Left ventricle myocardium superior (tissue), 1 donor: ENCODE results near the gene CPNE5. TPM values are rescaled to one million over a fixed set of nuclear protein-coding genes. Genes with fewer than 3 reads are reported as not detected.
A peak's percentile ranks its signal among the peaks of the same experiment; 100 is the strongest.
"Not testable (repeated sequence)": the region's sequence is repeated elsewhere in the genome, so short reads cannot be mapped to it uniquely, and the experiment has no call there.

Source experiments
- ATAC-seq: fragments of 200-7000 bp; cut with Tn5 transposase; one replicate; pipeline ENCODE4 v1.9.1; 2020; ENCODE audit warnings: mild to moderate bottlenecking, moderate library complexity
- DNase-seq: peaks from one replicate; pipeline ENCODE4 v3.0.0-alpha.2; 2020
- intact Hi-C: fragments of 100-400 bp; cut with micrococcal nuclease; formaldehyde crosslinking; loops from one replicate; pipeline ENCODE4 v1.11.0; 2022
- total RNA-seq: library from RNA; stranded (reverse); fragmentation: NEBNext Ultra II Directional; extraction: Animal tissue kit (Norgen Biotek cat#: 25700); gene quantifications from one replicate; pipeline ENCODE4 v1.2.1, GENCODE V29; 2021
- donor health status: DM: no; HTN: yes; CAD: no; lungs with severe emphysema.

CPNE5 gene
- total RNA-seq, 1 donor from 2014 or later, result 20.4 TPM

- ATAC-seq, result peak; percentile 20
- intact Hi-C loops, result no loop called here
- DNase-seq, result no peak
These were observed 16.6 kb downstream of the CPNE5 start for GRCh38 chr6:36822506-36823269.

DNA sequence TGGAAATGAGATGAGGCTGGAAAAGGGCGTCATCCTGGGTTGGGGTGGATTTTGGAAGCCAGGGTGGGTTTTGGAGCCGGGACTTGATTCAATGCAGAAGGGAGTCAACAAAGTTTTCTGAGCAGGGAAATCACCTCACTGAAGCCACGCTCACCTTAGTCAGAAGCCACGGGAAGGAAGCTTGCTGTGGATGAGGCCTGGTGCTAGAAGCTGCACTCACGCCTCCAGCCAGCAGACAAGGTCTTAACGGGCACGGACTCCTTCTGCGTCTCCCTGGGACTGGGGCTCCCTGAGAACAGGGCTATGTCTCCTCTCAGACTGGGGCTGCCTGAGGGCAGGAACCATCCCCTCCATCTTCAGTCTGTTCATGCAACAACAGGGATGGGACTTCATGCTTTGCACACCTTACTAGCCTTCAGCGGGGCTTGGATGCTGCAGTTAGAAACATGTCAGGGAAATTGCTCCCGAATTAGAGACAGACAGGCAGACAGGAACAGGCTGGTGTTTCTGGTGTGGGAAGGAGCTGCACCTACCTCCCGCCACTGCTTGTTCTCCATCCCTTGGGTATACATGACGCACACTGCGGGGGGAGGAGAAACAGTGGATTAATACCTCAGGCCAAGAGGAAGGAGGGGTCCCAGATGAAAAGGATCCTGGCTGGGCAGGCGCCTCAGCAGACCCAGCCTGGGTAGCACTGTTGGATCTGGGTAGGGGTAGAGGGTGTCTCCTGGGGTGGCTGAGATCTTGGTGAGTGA lies 17.5 kb downstream of the CPNE5 start:
- intact Hi-C loops, result no loop called here
- DNase-seq (no peak), ATAC-seq (no peak)

DNA sequence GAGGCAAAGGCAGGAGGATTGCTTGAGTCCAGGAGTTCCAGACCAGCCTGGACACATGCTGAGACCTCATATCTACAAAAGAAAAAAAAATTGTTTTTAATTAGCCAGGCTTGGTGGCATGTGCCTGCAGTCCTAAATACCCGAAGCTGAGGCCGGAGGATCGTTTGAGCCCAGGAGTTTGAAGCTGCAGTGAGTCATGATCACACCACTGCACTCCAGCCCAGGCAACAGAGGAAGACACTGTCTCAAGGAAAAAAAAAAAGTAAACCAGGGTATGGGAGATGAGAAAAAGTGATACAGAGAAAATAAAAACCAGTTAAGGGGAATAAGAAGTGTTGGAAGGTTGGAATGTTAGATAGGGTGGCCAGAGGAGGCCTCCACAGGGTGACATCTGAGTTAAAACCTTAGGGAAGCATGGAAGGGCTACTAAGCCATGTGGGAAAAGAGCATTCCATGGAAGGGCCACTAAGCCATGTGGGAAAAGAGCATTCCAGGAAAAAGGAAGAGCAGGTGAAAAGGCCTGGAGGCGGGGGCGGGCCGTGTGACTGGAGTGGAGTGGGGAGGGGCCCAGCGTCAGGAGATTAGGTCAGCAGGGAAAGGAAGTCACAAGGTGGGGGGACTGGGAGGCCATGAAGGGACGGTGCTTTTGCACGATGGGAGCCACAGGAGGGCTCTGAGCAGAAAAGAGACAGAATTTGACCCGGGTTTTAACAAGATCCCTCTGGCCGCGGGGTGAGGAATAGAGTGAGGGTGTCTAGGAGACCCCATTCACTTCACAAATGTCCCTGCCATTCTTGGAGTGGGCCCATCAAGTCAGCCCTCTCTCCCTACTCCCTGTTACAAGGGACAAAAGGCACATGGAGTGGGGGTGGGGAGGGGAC lies 18.3 kb downstream of the CPNE5 start:
- DNase-seq (no peak), ATAC-seq (peak; percentile 17)
- intact Hi-C loops, result no loop called here

DNA sequence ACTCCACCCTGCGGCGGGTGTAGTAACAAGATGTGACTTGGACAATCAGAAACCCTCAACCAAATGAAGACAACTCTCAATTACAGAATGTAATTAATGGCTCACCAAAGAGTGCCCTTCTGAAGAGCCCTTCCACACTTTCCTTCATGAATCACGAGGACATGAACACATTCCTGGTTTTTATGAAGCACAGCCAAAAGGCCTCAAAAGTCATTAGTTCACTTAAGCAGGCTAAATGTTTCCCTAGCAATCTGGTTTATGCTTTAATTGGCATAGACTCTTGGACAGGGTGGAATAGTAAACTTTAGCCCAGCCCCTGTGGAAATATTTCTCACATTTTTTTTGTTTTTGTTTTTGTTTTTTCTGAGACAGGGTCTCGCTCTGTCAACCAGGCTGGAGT lies 20.5 kb downstream of the CPNE5 start:
- intact Hi-C loops, result no loop called here
- no peak for ATAC-seq
- no peak for DNase-seq

DNA sequence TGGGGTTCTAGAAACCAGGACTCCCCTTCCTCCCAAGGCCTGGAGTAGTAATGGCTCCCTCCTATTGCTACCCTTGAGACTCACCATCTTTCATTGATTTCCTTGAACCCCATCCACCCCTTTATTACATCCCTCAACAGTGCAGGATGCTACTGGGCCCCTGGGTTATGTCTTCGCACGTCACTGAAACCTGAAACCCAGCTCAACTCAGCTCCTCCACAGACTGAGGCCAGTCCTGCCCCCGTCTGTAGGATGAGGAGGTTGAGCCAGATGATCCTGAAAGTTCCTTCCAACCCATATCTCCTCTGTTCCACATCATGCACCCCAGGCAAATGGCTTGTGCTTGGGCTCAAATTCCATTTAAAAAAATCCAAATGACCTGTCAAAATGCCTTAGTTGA lies 21.4 kb downstream of the CPNE5 start:
- intact Hi-C loops, result no loop called here
- no peak for ATAC-seq
- DNase-seq, result no peak

DNA sequence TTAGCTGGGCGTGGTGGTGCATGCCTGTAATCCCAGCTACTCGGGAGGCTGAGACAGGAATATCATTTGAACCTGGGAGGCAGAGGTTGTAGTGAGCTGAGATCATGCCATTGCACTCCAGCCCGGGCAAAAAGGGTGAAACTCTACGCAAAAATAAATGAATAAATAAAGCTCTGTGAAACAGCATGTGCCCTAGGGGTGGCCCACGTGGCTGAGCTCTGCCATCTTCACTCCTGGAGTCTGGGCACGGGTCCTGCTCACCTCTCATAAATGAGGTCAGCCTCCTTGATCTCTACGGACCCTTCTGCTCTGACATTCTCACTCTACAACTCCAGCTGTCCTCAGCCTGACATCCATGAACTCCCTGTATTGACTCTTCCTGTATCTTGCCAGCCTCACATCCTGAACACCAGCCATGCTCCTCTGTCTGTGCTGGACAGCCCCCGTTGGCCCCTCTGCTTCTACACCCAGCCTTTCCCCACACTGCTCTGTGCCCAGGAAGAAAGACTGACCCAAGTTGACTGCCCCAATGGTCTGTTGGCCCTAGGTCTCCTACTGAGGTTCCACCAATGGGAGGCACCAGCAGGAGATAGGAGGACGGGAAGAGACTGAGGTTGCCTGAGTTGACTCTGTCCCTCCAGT lies 21.9 kb downstream of the CPNE5 start:
- intact Hi-C loops, result no loop called here
- DNase-seq (no peak), ATAC-seq (no peak)

DNA sequence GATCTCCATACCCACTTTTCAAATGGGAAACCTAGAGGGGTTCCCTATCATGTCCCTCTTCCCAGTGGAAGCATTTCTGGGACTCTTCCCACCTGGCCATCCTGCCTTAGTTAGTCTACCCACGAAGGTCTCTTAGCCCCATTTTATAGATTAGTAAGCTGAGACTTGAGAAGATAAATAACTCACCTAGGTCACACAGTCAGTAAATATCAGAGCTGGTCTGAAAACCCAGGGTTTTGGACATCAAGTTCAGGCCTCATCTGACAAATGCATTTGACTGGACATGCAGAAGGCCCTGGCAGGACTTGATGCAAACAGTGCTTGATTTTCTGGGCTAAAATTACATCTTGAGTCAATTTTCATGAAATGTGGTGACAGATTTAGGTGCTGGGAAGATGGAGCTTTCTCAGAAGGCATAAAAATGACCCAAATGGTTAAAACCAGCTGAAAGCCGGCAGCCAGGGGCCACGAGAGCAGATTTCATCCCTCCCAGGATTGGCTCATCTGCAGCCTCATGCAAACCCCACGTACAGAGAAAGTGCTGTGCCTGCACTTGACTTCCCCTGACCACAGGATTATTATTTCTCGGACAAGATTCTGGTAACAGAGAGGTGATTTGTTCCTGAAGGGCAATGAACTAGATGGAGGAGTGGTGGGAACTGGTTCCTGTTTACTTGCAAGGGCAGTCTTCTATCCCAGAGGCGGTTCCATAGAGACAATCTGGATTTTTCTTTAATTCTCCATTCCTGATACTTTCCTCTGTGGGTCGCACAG lies 23.1 kb downstream of the CPNE5 start:
- ATAC-seq (no peak), DNase-seq (no peak)
- intact Hi-C loops, result no loop called here

DNA sequence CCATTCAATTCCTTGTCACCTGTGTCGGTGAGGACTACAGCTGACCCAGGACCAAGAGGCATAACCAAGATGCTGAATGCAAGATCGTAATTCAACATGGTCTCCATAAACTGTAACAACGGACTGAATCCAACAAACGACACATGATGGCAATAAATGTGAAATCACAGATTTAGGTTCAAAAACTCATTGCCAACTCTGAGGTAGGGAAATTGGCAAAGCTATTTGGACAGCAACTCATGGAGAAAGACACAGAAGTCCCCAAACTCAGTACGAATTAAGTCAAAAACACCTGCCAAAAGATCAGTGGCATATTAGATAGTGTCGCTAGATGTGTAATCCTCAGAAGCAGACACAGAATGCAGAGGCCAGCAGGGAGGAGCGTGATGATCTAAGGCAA lies 25.0 kb downstream of the CPNE5 start:
- DNase-seq, result no peak
- no peak for ATAC-seq
- intact Hi-C loops, result no loop called here

DNA sequence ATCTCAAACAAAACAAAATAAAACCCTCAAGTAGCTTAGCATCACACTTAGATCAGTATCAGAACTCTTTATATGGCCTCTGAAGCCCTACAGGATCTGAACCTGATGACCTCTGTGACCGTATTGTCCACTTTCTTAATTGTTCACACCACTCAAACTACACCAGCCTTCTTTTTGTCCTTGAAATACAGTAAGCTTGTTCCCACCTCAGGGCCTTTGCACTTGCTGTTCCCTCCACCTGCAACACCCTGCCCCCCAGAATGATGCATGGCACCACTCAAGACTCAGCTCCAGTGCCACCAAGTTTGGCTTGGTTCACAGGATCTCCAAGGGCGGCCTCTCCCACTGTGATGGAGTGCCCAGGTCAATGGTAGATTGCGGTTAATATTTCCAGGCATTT lies 25.7 kb downstream of the CPNE5 start:
- DNase-seq (no peak), ATAC-seq (no peak)
- intact Hi-C loops, result no loop called here

DNA sequence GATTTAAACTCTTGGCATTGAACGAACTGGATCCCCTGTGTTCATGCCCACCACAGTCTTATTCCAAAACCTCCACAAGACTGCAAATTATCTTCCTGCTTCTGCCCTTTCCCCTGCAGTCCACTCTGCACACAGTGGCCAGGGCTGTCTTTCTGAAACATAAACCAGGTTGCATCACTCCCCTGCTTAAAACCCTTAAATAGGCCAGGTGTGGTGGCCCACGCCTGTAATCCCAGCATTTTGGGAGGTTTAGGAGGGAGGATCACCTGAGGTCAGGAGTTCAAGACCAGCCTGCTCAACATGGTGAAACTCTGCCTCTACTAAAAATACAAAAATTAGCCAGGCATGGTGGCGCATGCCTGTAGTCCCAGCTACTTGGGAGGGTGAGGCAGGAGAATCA lies 26.2 kb downstream of the CPNE5 start:
- ATAC-seq, intact Hi-C loops, DNase-seq: not testable (repeated sequence)

DNA sequence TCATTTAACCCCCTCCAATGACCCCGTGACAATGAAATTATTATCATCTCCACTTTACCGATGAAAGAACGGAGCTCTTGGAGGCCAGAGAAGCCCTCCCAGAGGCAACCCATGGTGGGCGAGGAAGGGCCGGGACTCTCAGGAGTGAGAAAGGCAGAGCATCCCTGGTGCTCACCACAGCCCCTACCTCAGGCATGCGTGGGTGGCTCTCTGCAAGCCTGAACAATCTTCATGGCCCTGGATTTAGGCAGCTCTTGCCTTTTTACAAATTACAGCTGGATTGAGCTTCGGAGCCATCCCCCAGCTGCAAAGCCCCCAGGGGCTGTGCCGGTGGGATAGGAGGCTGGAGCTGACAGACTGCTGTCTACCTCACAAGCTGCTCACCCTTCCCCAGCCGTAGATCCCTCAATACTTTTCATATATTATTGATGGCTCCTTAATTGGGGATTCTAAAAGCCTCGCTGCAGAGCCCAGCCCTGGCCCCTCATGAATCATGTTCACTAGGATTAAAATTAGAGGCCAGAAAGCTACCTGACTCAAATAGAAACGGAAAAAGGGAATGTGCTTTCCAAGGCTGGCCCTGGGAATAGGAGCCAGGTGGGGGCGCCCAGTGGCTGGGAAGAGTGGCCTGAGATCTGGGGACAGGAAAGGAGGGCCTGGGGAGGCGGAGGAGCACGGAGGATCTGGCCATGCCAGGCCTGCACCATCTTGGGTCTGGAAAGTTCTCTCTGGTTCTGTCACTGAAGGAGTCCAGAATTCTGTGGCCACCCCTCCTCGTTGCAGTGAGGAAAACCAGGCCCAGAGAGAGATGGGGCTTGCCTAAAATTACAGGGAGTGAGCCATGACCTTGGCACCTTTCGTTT lies 29.1 kb downstream of the CPNE5 start:
- peak; percentile 26 for ATAC-seq
- DNase-seq, result no peak
- intact Hi-C loops, result no loop called here

- ATAC-seq, result no peak
- no peak for DNase-seq
- intact Hi-C loops, result no loop called here
These were observed 30.1 kb downstream of the CPNE5 start for GRCh38 chr6:36809156-36809555.

- intact Hi-C loops, result no loop called here
- no peak for ATAC-seq
These were observed 30.6 kb downstream of the CPNE5 start for GRCh38 chr6:36808634-36809033.

DNA sequence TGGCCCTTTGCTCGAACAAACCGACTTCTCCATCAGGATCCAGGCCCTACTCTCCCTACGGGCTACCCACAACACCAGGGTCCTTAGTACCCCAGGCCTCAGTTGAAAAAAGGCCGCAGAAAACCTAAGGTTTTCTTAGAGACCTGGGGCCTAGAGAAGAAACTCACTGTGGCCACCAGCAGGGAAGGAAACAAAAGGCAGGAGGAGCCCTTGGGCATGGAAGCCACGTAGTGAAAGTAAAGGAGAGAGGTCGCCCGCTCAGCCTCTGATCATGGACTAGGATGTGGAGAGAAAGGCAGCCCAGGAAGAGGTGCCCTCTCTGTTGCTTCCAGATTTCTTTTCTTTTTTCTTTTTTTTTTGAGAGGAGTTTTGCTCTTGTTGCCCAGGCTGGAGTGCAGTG lies 31.5 kb downstream of the CPNE5 start:
- DNase-seq, result no peak
- no peak for ATAC-seq
- intact Hi-C loops, result no loop called here

More at GRCh38 chr6:36808634-36809033, 30.6 kb downstream of the CPNE5 start:
- no peak for DNase-seq

DNA sequence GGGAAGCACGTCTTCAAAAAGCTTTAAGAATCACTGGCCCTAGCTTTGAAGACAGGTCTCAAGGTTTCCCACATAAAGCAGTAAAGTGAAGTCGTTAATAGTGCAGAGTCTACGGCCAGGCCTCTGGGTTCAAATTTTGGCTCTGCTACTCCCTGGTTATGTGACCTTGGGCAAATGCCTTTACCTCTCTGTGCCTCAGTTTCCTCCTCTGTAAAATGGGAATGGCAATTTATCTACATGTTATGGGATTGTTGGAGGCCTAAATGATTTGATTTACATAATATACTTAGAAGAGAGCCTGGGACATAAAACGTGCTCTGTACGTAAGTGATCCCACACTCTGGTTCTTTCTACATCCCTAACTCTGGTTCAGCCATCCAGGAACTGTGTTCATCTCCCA lies 32.1 kb downstream of the CPNE5 start:
- DNase-seq, result no peak
- intact Hi-C loops, result no loop called here
- ATAC-seq, result no peak

GRCh38 chr6:36805917-36806316 lies 33.3 kb downstream of the CPNE5 start:
- DNase-seq, result no peak
- ATAC-seq, result no peak
- intact Hi-C loops, result no loop called here

DNA sequence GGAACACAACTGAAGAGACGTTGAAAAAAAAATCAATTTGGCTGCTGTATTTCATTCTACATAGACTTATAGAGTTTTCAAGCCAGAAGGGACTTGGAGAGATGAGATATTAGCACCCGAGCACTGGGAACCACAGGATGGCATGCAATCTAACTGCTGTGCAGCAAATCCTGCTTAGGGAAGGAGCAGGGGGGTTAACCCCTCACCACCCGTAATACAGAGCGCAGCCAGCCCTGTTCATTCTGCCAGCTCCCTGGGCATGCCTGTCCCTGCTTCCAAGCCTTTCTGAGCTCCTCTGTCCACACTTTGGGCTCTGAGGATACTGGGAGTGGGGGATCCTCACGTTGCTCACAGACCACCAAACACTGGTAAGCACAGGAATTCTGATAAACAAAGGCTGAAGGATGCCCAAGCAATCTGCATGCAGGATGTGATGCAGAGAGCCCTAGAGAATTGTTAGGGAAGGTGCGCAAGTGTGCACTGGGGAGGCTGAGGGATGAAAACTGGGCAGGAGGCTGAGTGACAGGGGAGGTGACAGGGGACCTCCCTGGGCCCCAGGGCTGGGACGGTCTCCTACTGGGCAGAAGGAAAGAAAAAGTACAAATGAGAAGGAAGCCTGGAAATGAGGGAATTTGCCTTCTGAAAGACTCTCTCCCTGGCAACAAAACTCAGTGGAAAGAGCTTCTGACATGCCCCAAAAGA lies 34.0 kb downstream of the CPNE5 start:
- intact Hi-C loops, result no loop called here
- no peak for DNase-seq
- ATAC-seq, result no peak
